Measurements from ENCODE around the gene ZNF646.

Gene ZNF646

GRCh38 chr16:31090540-31090939 lies 16.3 kb downstream of the ZNF646 start:
- Histone ChIP-seq H3K27ac (no peak overlapping the region), H3K27me3 (no peaks in the 10 kb centered on the region), H3K9me3 (no peaks in the 10 kb centered on the region), H3K4me3 (ENCODE audit: low read depth in 1 of 2, low read length in 1 of 2) (no peak overlapping the region), H3K4me1 (ENCODE audit: control insufficient read depth in 1 of 2, insufficient read depth in 1 of 2, low read depth in 1 of 2, low read length in 1 of 2) (peaks cover 22 to 24% of the 10 kb centered on the region in 2 experiments), H3K36me3 (peaks cover 37% of the 10 kb centered on the region)
- no peak for TF ChIP-seq CTCF (IDR thresholded peaks at IDR 0.05)

- Histone ChIP-seq H3K4me1 (ENCODE audit: control insufficient read depth in 1 of 2, insufficient read depth in 1 of 2, low read depth in 1 of 2, low read length in 1 of 2) (peaks cover 27 to 28% of the 10 kb centered on the region in 2 experiments), H3K27ac (no peak overlapping the region), H3K36me3 (peaks cover 19% of the 10 kb centered on the region), H3K9me3 (no peaks in the 10 kb centered on the region), H3K27me3 (no peaks in the 10 kb centered on the region), H3K4me3 (ENCODE audit: low read depth in 1 of 2, low read length in 1 of 2) (no peak overlapping the region)
- TF ChIP-seq CTCF (IDR thresholded peaks at IDR 0.05): no peak
Measured at GRCh38 chr16:31092330-31092729, 18.1 kb downstream of the ZNF646 start.

- Histone ChIP-seq H3K4me1 (ENCODE audit: control insufficient read depth in 1 of 2, insufficient read depth in 1 of 2, low read depth in 1 of 2, low read length in 1 of 2) (peaks cover 27 to 28% of the 10 kb centered on the region in 2 experiments), H3K27ac (no peak overlapping the region), H3K27me3 (no peaks in the 10 kb centered on the region), H3K9me3 (no peaks in the 10 kb centered on the region), H3K36me3 (peaks cover 16% of the 10 kb centered on the region), H3K4me3 (ENCODE audit: low read depth in 1 of 2, low read length in 1 of 2) (peak overlapping the region in 1 of 2 experiments; percentile 78)
- no peak for TF ChIP-seq CTCF (IDR thresholded peaks at IDR 0.05)
Measured at GRCh38 chr16:31093132-31093703, 19.0 kb downstream of the ZNF646 start.

- peaks cover 9% of the 10 kb centered on the region for H3K36me3 ChIP-seq
- H3K27ac ChIP-seq: peak overlapping the region; percentile 83
- peaks cover 27 to 28% of the 10 kb centered on the region in 2 experiments for H3K4me1 ChIP-seq (ENCODE audit: control insufficient read depth in 1 of 2, insufficient read depth in 1 of 2, low read depth in 1 of 2, low read length in 1 of 2)
- H3K9me3 ChIP-seq: no peaks in the 10 kb centered on the region
- TF ChIP-seq CTCF (IDR thresholded peaks at IDR 0.05): no peak
- no peaks in the 10 kb centered on the region for H3K27me3 ChIP-seq
- peak overlapping the region; percentile 76 to 78 for H3K4me3 ChIP-seq (ENCODE audit: low read depth in 1 of 2, low read length in 1 of 2)
Measured at GRCh38 chr16:31094088-31094423, 19.8 kb downstream of the ZNF646 start.

- H3K36me3 ChIP-seq: peaks cover 5% of the 10 kb centered on the region
- TF ChIP-seq CTCF (IDR thresholded peaks at IDR 0.05): no peak
Measured at GRCh38 chr16:31094424-31095120, 20.4 kb downstream of the ZNF646 start, which contains the start of gene VKORC1. Gene VKORC1 (minus strand): TSS chr16:31094797. CDS start chr16:31094729, 68 bp downstream.

More at GRCh38 chr16:31094424-31095120, 20.4 kb downstream of the ZNF646 start, which contains the start of gene VKORC1:
- H3K4me1 ChIP-seq (ENCODE audit: control insufficient read depth in 1 of 2, insufficient read depth in 1 of 2, low read depth in 1 of 2, low read length in 1 of 2): peaks cover 27 to 28% of the 10 kb centered on the region in 2 experiments
- peak within 1 kb of the TSS; percentile 83 for H3K27ac ChIP-seq
- no peaks in the 10 kb centered on the region for H3K27me3 ChIP-seq
- no peaks in the 10 kb centered on the region for H3K9me3 ChIP-seq
- H3K4me3 ChIP-seq (ENCODE audit: low read depth in 1 of 2, low read length in 1 of 2): peak within 1 kb of the TSS; percentile 76 to 78

Data from neutrophil (primary cell).